ENCODE measurements around the gene ARHGAP26.
"Not testable (repeated sequence)": the region's sequence is repeated elsewhere in the genome, so short reads cannot be mapped to it uniquely, and the experiment has no call there.

ARHGAP26 gene

DNA sequence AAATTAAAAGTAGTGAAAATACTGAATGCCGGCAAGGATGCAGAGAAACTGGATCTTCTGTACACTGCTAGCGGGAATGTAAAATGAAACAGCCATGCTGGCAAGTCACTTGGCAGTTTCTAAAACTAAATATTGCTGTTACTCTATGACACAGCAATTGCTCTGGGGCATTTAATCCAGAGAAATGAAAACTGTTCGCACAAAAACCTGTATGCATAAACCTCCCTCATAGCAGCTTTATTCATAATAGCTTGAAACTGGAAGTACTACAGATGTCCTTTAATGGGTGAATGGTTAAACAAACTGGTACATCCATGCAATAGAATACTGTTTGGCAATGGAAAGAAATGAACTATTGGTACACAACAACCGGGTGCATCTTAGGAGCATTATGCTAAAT is 167.2 kb downstream of the ARHGAP26 start:
- no peak for DNase-seq

DNA sequence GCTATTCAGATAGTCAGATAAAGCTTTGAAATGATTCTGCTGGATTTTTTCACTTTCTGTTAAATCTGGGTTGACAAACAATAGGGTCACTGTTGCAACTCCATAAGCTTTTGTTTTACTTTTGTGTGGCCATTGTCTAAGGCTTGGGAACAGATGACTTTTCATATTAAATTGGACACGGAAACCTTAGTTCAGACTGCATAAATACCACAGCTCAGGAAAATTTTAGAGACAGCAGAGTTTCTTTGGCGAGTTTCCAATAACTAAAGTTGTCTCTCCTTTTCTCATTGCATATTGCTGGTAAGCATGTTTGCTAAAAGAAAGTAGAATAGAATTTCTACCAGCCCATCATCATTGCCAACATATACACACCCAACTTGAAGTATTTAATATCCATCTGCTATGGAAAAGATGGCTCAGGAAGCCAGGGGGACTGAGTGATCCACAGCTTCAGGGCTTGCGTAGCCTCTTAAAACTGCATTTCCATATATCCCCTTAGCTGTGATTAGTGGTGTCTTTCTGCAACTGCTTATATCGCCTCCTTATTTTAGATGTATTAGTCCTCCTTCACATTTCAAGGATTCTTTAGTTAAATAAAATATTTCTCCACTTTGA is 168.2 kb downstream of the ARHGAP26 start:
- DNase-seq: no peak

- DNase-seq: peak; percentile 10 to 74 (median 45)
These were observed 168.8 kb downstream of the ARHGAP26 start for GRCh38 chr5:142939006-142939405.

DNA sequence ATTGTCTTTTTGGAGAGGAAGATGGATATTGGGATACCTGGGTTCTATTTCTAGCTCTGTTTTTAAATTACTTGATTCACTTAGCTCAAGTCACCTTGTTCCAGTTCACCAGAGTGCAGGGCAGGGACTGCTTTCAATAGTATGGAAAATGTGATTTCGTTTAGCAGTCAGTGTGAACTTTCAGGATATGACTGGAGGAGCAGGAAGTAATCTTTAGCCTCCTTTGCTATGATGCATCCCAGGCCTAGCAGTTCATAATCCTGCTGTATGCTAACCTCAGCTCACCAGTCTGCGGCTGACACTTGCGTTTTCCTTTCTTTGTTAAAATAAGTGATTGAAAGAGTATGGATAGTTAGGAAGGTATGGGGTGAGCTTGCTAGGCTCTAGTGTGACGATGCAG is 169.7 kb downstream of the ARHGAP26 start:
- DNase-seq: peak in 1 of 4 experiments; percentile 40

GRCh38 chr5:142941245-142941644 is 171.1 kb downstream of the ARHGAP26 start:
- no peak for DNase-seq

GRCh38 chr5:142942901-142943300 is 172.7 kb downstream of the ARHGAP26 start:
- DNase-seq: no peak

- DNase-seq: no peak
These were observed 174.0 kb downstream of the ARHGAP26 start for GRCh38 chr5:142944140-142944539.

- DNase-seq: no peak
These were observed 175.1 kb downstream of the ARHGAP26 start for GRCh38 chr5:142945321-142945720.

- no peak for DNase-seq
These were observed 175.7 kb downstream of the ARHGAP26 start for GRCh38 chr5:142945845-142946244.

DNA sequence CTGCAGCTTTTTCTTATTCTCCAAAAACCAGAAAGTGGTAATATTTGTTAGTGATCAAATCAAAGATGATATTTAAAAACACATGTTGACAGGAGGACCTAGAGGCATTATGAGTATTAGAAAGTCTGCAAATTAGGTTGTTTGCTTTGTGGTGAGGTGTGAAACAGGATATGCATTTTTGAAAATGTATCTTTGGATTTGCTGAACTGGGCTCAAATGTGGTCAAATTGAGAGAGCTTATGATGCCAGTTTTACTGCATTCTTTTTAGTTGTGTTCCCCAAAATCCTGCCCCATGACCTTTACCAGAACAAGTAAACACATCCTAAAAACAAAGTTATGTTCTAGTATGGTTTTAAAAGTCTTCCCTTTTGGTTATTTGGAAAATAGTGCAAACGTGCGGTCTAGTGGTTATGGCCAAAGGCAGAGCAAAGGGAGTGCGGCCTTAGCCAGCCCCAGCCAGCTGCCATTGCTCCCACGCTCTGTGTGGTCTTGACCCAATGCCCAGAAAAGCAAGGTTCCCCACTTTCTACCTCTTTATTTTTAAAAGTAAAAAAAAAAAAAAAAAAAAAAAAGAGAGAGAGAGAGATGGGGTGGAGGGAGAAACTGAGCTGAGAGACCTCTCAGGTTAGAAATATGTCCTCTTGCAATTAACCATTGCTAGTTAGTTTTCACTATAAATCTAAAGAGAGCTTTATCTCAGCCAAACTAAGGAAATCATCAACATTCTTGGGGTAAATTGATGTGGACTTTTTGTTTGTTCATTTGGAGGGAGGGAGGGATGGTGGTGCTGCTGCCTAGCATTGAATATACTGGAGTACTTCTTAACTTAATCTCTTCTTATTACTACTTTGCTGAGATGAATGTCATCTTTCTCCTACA is 176.6 kb downstream of the ARHGAP26 start:
- no peak for DNase-seq

GRCh38 chr5:142947427-142947709 is 177.2 kb downstream of the ARHGAP26 start:
- DNase-seq: no peak

- DNase-seq: no peak
These were observed 182.1 kb downstream of the ARHGAP26 start for GRCh38 chr5:142952229-142952628.

DNA sequence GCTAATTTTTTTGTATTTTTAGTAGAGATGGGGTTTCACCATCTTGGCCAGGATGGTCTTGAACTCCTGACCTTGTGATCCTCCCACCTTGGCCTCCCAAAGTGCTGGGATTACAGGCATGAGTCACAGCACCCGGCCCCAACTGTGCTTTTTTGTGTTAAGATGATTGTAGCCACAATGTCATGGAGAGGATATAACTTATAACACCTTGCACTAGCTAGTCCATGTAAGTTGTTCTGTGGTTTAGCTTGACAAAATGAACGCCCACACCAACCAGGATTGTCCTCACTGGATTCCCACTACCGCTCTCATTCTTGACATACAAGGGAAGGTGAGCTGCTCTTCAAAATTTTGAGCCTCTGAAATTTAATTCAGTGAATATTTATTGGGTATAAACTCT is 182.7 kb downstream of the ARHGAP26 start:
- not testable (repeated sequence) for DNase-seq

- no peak for DNase-seq
These were observed 184.3 kb downstream of the ARHGAP26 start for GRCh38 chr5:142954455-142954854.

DNA sequence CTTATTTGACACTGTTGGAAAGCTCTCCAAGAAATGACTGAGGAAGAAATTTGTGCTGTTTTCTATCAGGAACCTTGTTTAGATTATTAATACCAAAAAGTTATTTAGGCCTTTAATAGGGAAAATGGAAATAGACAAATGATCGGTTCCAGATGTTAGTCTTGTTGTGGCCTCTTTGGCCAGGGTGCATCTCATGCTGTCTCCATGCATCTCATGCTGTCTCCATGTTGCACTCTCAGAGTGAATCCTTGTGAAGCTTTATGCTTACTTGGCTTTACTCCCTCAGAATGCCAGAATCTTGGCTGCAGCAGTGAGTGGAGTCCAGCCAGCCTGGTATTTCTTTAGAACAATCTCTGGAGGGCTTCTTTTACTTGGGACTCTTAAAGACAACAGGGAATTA is 185.5 kb downstream of the ARHGAP26 start:
- DNase-seq: no peak

- no peak for DNase-seq
These were observed 187.4 kb downstream of the ARHGAP26 start for GRCh38 chr5:142957528-142957927.

- no peak for DNase-seq
These were observed 188.9 kb downstream of the ARHGAP26 start for GRCh38 chr5:142958944-142959682.

DNA sequence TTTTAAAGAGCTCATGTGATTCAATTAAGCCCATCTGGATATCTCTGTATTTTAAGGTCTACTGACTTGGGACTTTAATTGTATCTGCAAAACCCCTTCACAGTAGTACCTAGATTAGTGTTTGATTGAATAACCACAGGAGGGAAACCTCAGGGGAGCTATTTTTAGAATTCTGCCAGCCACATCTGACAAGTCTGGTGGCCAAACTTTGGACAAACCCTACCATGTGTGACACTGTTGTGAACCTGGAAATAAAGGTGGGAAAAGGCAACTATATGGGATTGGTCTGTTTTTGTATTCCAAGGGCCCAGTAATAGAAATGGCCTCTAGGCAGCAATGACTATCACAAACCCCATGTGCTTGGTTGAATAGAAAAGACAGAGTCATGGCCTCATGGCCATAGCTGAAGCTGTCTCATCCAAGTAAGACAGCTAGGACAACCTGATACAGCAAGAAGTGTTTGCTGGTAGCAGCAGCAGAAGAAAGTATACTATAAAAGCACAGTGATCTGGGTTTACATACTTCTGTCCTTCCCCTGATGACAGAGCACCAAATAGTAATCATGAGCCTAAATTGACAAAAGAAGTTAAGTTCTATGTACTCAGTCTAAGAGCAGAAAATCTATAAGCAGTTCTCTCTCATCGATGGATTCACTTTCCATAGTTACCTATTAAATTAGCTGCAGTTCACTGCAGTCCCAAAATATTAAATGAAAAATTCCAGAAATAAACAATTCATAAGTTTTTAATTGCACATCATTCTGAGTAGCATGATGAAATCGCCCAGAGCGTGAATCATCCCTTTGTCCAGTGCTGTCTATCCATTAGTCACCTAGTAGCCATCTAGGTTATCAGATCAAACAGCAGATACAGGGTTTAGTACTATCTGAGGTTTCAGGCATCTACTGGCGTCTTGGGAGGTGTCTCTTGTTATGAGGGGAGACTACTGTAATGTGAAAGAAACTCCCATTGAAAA is 189.8 kb downstream of the ARHGAP26 start:
- DNase-seq: peak in 2 of 4 experiments; percentile 22 to 38

DNA sequence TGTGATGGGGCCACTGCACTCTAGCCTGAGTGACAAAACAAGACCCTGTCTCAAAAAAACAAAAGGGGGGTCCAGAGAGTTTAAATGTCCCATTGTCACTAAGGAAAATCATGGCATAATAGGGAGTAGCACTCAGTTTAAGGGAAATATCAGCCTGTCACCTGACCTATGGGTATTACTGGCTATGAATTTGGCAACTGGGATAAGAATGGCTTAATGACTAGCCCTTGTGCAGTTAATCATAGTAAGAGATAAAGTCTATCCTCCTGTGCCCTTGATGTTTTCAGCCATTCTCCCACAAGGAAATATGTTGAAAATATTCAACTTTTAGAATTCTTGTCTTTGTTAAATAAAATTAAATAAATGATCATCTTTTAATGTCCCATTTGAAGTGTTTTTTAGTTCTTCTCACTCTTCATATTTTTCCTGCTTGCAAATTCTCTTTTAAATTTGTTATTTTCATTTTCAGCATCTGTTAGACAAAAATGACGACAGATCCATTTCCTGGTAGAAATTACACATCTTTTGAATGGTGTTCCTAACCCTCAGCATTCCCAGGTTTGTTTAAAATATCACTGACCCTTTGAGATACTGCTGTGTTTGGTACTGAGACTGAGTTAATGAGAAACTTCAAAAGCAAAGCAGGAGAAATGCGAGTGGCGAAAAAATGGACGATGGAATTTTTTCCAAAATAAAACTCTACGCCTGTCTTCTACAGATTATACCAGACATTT is 191.4 kb downstream of the ARHGAP26 start:
- DNase-seq: no peak

DNA sequence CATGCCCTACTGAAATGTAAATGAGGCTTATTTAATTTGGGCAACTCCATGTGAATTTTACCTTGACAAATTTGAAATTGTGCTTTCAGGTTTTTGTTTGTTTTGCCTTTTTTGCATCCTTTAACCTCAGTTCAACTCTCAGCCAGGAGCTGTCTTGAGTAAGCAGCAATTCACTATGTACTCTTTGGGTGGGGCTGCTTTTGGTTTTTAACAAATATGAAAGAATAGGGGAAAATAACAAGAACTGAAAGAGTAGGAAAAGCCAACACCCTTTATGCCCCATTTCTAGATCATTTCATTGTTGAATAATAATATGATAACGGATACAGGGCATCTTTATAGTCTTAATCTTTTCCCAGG is 192.0 kb downstream of the ARHGAP26 start:
- no peak for DNase-seq

DNA sequence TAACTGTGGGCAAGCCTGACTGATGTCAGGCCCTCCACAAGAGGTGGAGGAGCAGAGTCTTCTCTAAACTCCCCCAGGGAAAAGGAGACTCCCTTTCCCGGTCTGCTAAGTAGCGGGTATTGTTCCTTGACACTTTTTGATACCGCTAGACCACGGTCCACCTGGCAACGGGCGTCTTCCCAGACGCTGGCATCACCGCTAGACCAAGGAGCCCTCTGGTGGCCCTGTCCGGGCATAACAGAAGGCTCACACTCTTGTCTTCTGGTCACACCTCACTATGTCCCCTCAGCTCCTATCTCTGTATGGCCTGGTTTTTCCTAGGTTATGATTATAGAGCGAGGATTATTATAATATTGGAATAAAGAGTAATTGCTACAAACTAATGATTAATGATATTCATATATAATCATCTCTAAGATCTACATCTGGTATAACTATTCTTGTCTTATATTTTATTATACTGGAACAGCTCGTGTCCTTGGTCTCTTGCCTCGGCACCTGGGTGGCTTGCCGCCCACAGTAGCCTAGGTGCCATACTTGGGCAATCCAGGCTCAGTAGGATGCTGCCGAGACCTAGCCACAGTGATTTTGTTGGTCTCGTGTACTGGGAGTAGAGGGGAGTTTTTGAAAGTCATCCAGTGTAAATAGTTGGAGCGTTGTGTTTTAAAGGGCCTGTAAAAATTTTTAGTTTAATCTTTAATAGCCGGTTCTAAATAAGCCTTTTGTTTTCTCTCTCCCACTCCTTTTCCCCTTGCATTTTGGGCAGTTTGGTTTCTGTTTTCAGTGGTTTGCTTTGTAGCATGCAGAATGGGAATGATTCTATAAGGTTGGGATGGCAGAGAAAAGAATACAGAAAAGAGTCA is 195.3 kb downstream of the ARHGAP26 start:
- DNase-seq: not testable (repeated sequence)

Data from suppressor macrophage (primary cell).